ENCODE results near the gene SLX9. TPM values are rescaled to one million over a fixed set of nuclear protein-coding genes. Genes with fewer than 3 reads are reported as not detected.

Gene SLX9
- total and polyA plus RNA-seq, 7 donors = 9.7 to 38.8 (median 20.7) TPM

- intact Hi-C loops (cut with DNase I) = loop anchor here (5.0 kb wide), 1 partner anchor 75 kb away; no protein-coding TSS in a partner anchor
- no peaks in the 10 kb centered on the region for H3K9me3 ChIP-seq
- H3K27ac ChIP-seq = peak overlapping the region; percentile 45 to 77 (median 68)
- DNase-seq = no peak
- 81 to 89% methylated on average over 28 of the region's 28 CpGs for WGBS, 2 donors
- peaks cover 0 to 47% (median 38%) of the 10 kb centered on the region in 4 donors for H3K4me1 ChIP-seq
- H3K4me3 ChIP-seq = no peak overlapping the region
- TF ChIP-seq POLR2A (IDR thresholded peaks at IDR 0.05) (no peak), CTCF (IDR thresholded peaks at IDR 0.05) (no peak), EP300 (IDR thresholded peaks at IDR 0.05) (no peak), POLR2AphosphoS5 (IDR thresholded peaks at IDR 0.05) (no peak)
- no peaks in the 10 kb centered on the region for H3K36me3 ChIP-seq
- no peaks in the 10 kb centered on the region for H3K27me3 ChIP-seq
Measured at GRCh38 chr21:45002381-45003204, 62.8 kb downstream of the SLX9 start.

GRCh38 chr21:45003331-45004058 lies 63.7 kb downstream of the SLX9 start:
- no peak overlapping the region for H3K4me3 ChIP-seq
- peak; percentile 66 for DNase-seq
- no peaks in the 10 kb centered on the region for H3K9me3 ChIP-seq
- peak overlapping the region; percentile 45 to 77 (median 68) for H3K27ac ChIP-seq
- WGBS, 2 donors = 68 to 79% methylated on average over 14 of the region's 14 CpGs
- no peaks in the 10 kb centered on the region for H3K27me3 ChIP-seq
- TF ChIP-seq CTCF (IDR thresholded peaks at IDR 0.05) (peak in 1 of 4 experiments; percentile 24), EP300 (IDR thresholded peaks at IDR 0.05) (no peak), POLR2A (IDR thresholded peaks at IDR 0.05) (no peak)
- H3K36me3 ChIP-seq = no peaks in the 10 kb centered on the region
- intact Hi-C loops (cut with DNase I) = loop anchor here (5.0 kb wide), 1 partner anchor 74 kb away; no protein-coding TSS in a partner anchor
- peaks cover 0 to 47% (median 38%) of the 10 kb centered on the region in 4 donors for H3K4me1 ChIP-seq

GRCh38 chr21:45004059-45004422 lies 64.2 kb downstream of the SLX9 start:
- no peak overlapping the region for H3K4me3 ChIP-seq
- H3K4me1 ChIP-seq = peaks cover 0 to 47% (median 38%) of the 10 kb centered on the region in 4 donors
- no peak for TF ChIP-seq POLR2A (IDR thresholded peaks at IDR 0.05)
- TF ChIP-seq CTCF (IDR thresholded peaks at IDR 0.05) = no peak
- TF ChIP-seq EP300 (IDR thresholded peaks at IDR 0.05) = no peak
- no peak for TF ChIP-seq POLR2AphosphoS5 (IDR thresholded peaks at IDR 0.05)
- DNase-seq = no peak
- H3K27ac ChIP-seq = peak overlapping the region; percentile 45 to 77 (median 68)
- H3K9me3 ChIP-seq = no peaks in the 10 kb centered on the region
- H3K27me3 ChIP-seq = no peaks in the 10 kb centered on the region
- H3K36me3 ChIP-seq = no peaks in the 10 kb centered on the region
- 87 to 90% methylated on average over 8 of the region's 8 CpGs for WGBS, 2 donors
- intact Hi-C loops (cut with DNase I) = loop anchor here (5.0 kb wide), 1 partner anchor 73 kb away; no protein-coding TSS in a partner anchor

- no peak overlapping the region for H3K4me3 ChIP-seq
- H3K36me3 ChIP-seq = no peaks in the 10 kb centered on the region
- H3K27ac ChIP-seq = peak overlapping the region in 2 of 4 donors; percentile 75 to 77
- intact Hi-C loops (cut with DNase I) = loop anchor here (5.0 kb wide), 1 partner anchor 73 kb away; no protein-coding TSS in a partner anchor
- peaks cover 0 to 45% (median 38%) of the 10 kb centered on the region in 4 donors for H3K4me1 ChIP-seq
- DNase-seq = no peak
- H3K9me3 ChIP-seq = no peaks in the 10 kb centered on the region
- H3K27me3 ChIP-seq = no peaks in the 10 kb centered on the region
- TF ChIP-seq POLR2A (IDR thresholded peaks at IDR 0.05) (no peak), POLR2AphosphoS5 (IDR thresholded peaks at IDR 0.05) (no peak), EP300 (IDR thresholded peaks at IDR 0.05) (no peak), CTCF (IDR thresholded peaks at IDR 0.05) (no peak)
- 70 to 81% methylated on average over 40 of the region's 40 CpGs for WGBS, 2 donors
Measured at GRCh38 chr21:45004481-45005247, 64.8 kb downstream of the SLX9 start.

All from sigmoid colon (tissue), 7 donors.